HG02973 (cell line): ENCODE measurements around the gene CALML5.

Experiments
- ATAC-seq: cut with Tn5 transposase; IDR thresholded peaks from one replicate; pipeline ENCODE4 v1.9.1; 2021; ENCODE audit warnings: moderate library complexity; ENCODE audit not compliant: unreplicated experiment

CALML5 gene

DNA sequence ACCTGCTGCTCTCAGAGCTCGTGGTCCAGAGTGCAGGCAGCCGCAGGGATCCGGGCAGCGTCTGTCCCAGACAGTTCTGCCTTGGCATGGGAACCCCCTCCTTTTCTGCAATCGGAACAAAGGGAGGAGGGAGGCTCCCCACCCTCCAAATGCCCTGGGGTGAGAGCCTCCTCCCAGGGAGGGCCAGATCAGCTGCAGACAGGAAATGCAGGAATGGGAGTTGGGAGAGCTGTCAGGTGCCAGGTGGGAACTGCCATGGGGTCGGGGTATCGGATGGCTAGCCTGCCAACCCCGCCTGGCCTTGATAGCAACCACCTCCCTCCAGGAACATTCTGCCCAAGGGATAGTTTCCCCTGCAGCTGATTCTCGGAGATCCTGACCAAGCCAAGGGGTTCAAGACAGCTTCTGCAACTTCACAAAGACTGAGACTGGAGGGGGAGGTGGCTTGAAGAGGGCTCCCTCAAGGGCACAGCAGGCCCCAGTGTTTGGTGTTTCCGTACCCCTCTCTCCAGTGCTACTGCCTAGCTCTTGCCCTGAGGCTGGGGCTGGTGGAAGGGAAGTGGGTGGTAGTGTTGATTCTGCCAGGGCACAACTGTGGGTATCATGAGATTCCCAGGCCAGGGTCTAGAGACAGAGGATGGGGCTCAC lies at the start of gene CALML5:
Gene CALML5, minus strand, starts transcription at position 78 of the 648 bp plus-strand sequence. CDS start 132 bp downstream, outside the sequence.
- ATAC-seq = no peak

DNA sequence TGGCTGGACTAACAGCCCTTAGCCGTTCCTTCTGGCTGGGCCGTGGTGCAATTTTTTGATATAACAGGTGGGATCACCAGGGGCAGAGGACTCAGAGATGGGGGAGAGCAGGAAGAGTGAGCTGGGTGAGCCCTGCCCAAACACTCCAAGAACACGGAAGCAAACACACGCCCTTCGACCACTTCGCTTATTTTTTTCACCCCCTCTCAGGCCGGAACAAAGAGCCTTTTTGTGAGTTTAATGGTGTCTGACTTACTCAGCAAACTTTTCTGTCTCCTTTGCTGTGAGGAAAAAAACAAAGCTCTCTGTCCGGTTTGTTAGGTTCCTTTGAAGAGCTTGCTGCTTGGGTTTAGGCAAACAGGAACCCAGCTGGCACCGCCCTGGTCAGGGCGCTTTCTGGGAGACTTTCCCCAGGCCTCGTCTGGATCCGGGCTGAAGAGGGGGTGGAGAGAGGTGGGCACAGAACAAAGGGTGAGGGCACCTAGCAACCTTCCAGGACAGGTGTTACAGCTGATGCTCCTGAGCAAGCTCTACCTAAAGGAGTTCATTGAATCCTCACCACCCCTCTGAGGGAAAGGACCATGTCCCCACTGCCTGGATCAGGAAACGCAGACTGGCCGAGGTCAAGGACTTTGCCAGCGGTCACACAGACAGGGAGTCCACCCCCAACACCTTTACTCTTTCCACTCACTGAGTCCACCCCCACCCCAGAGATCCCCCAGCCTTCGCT lies 48.7 kb upstream of the CALML5 start:
- no peak for ATAC-seq

DNA sequence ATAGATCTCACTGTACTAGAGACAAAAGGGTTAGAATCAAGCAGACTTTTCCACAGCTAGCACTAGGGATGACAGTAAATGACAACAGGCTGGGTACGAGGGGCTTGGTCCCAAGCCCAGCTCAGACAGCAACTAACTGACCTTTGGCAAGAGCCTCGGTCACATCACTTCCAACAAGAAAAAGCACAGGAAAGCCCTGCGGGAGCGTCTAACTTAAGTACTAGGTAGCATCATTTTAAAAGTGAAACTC lies 48.2 kb upstream of the CALML5 start:
- ATAC-seq = no peak

- no peak for ATAC-seq
Observed at GRCh38 chr10:5546891-5547680, 47.7 kb upstream of the CALML5 start.

- no peak for ATAC-seq
Observed at GRCh38 chr10:5545778-5546710, 46.7 kb upstream of the CALML5 start.

DNA sequence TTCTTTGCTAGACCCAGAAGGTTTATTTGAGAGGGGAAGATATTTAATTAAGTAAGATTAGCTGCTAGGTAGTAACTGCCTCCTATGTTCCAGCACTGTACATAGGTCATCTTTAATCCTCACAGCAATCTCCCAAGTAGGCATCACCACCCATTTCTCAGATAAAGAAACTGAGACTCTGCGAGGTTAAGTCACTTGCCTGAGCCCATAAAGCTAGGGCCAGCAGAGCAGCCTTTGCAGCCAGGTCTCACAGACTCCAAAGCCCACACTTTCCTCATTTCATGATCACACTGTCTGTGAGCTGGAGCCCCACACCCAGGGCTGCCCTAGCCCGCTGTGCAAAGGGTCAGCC lies 46.0 kb upstream of the CALML5 start:
- ATAC-seq = no peak

DNA sequence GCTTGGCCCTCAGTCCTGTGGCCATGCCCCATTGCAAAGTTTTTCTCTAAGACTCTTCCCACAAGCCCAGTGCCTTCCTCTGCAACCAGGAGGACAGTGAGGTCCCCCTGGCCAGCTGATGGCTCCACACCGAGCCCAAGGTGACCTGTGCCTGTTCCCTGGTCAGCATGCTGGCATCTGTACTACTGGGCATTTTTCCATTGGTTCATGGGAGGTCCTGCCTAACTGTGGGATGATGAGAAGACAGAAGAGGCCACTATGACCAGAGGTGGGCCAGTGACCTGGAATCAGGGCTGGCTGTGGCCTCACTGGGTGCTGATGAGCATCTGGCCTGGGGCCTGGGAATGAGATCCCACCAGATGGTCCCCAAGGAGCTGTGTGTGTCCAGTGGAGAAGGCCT lies 45.6 kb upstream of the CALML5 start:
- no peak for ATAC-seq

DNA sequence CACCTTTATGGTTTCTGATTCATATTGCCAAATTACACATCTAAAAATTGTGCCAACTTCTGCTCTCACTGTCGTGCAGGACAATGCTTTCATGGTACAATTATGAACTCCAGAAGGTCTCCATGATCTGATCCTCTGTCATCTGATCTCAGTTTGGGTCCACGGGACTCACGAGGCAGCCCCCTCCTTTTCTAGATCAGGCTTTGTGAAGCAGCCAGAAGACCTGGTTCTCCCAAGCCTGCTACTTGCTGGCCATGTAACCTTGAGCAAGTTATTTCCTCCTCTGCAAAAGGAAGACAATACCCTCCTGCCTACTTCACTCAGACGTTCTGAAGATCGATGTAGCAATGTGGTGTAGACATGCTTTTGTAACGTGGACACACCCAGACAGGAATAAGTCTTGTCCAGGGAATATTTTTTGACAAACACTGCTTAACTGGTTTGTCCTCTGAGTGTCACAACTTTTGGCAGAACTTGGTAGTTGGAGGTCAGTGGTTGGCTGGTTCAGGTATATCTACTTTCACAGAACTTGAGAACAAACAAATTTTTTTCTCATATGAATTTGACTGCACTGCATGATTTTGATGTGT lies 44.9 kb upstream of the CALML5 start:
- ATAC-seq = no peak

GRCh38 chr10:5543623-5544022 lies 44.3 kb upstream of the CALML5 start:
- ATAC-seq = no peak

GRCh38 chr10:5542100-5542499 lies 42.7 kb upstream of the CALML5 start:
- ATAC-seq = no peak

GRCh38 chr10:5540891-5541290 lies 41.5 kb upstream of the CALML5 start:
- ATAC-seq = no peak

- no peak for ATAC-seq
Observed at GRCh38 chr10:5540080-5540479, 40.7 kb upstream of the CALML5 start.

- no peak for ATAC-seq
Observed at GRCh38 chr10:5538892-5539651, 39.7 kb upstream of the CALML5 start.

DNA sequence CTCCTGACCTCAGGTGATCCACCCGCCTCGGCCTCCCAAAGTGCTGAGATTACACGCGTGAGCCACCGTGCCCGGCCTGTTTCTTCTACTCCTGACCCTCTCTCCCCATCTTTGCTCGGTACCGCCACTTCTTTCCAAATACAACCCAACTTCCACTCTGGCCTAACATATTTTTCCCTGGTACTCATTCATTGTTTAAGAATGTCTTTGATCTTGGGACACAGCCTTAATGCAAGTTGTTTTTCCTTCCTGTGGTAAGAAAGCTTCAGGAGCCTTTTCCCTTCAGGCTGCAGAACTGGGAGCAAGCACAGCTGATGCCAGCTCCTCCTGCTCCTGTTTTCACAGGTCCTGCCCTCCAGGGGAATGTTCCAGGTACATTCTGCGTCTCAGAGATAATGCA lies 39.1 kb upstream of the CALML5 start:
- no peak for ATAC-seq

- no peak for ATAC-seq
Observed at GRCh38 chr10:5537684-5538083, 38.3 kb upstream of the CALML5 start.

DNA sequence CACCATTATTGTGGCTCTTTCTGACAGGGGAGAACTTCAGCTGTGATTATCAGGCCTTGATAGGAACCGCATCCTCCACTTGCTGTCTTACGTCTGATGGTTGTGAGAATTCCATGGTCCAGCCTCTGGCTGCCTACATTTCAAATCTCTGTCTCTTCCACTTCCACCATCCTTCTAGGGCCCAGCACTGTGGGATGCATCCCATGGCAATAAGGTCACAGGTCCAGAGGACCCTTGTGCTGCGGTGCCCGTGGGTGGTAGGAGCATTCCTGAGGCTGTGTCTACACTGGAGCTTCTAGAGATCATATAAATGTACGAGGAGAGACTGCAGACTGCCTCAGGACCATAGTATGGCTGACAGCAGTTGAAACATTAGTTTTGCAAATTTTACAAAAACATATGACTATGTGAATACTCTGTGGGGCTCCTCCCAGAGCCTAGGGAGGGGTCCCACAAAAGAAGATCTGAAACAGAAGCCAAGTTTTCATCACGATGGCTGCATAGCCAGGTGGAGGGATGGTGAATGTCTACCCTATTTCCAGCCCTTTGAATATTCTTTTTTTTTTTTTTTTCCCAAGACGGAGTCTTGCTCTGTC lies 37.2 kb upstream of the CALML5 start:
- ATAC-seq = no peak

GRCh38 chr10:5534880-5535856 lies 35.8 kb upstream of the CALML5 start:
- no peak for ATAC-seq

DNA sequence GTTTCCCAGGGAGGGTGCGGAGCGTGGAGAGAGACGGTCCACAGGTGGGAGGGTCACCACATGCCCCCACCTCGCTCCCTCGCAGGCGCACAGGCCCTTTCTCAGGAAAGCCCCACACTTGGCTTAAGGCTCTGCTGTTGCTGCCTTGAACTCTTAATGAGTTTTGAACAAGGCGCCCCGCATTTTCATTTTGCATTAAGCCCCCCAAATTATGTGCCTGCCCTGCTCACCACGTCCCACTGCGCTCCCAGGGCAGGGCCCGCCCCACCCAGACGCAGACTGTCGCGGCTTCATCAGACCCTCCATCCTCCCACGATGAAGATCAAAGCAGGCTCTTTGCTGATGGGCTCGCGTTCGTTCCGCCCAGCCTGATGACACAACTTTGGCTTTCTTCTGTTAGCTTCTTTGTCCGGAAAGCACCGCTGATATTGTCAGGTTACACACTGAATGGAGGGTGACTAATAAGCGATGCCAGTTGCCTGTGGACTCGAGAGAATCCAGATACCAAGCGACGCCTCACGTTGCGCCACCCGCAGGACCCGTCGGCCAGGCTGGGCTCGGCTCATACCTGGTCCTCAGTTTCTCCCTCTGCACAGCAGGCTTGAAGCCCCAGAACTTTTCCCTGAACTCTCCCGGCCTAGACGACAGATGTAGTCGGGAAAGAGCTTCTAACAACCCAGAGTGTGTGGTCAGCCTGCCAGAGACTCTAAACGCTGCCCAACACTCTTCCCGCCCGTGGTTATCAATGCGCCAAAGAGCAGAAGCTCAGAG lies 34.9 kb upstream of the CALML5 start:
- ATAC-seq = no peak
